Neuronal stem cell (in vitro differentiated cells): ENCODE measurements around the gene TBXAS1.

Source experiments
- DNase-seq: peaks from one replicate; pipeline ENCODE4 v3.0.0-alpha.2; 2013; ENCODE audit warnings: low spot score
- H2AFZ ChIP-seq: one replicate; pipeline ENCODE4 v1.6.1; 2013; ENCODE audit warnings: mild to moderate bottlenecking, low read length, inconsistent platforms
- H2AK5ac ChIP-seq: 2 replicates; pipeline ENCODE4 v1.6.1; 2013; ENCODE audit warnings: low read depth, mild to moderate bottlenecking, inconsistent platforms, low read length, moderate library complexity, mixed read lengths
- H2BK120ac ChIP-seq: 2 replicates; pipeline ENCODE4 v1.6.1; 2013; ENCODE audit warnings: low read depth, mild to moderate bottlenecking, inconsistent platforms, low read length, moderate library complexity, mixed read lengths
- H2BK12ac ChIP-seq: one replicate; pipeline ENCODE4 v1.6.1; 2013; ENCODE audit warnings: low read length, inconsistent platforms
- H2BK15ac ChIP-seq: 2 replicates; pipeline ENCODE4 v1.6.1; 2013; ENCODE audit warnings: mild to moderate bottlenecking, low read length, inconsistent platforms, mixed read lengths
- H2BK5ac ChIP-seq: one replicate; pipeline ENCODE4 v1.6.1; 2013; ENCODE audit warnings: inconsistent platforms, mild to moderate bottlenecking, low read length, moderate library complexity
- H3K14ac ChIP-seq: one replicate; pipeline ENCODE4 v1.6.1; 2013; ENCODE audit warnings: low read length, inconsistent platforms
- H3K18ac ChIP-seq: 2 replicates; pipeline ENCODE4 v1.6.1; 2013; ENCODE audit warnings: low read length, inconsistent platforms
- H3K23ac ChIP-seq: 2 replicates; pipeline ENCODE4 v1.6.1; 2013; ENCODE audit warnings: low read depth, mild to moderate bottlenecking, mixed read lengths, low read length, inconsistent platforms; ENCODE audit not compliant: poor library complexity
- H3K27ac ChIP-seq: replicated peaks from 3 replicates; pipeline ENCODE4 v1.5.1; 2013; ENCODE audit warnings: low read length, inconsistent platforms
- H3K27me3 ChIP-seq, 3 experiments: 2 replicates each; pipeline ENCODE4 v1.6.1; 2013; ENCODE audit warnings: low read length in 3 of 3, mild to moderate bottlenecking in 2 of 3, inconsistent platforms in 1 of 3, low read depth in 1 of 3, mixed read lengths in 1 of 3, moderate library complexity in 1 of 3; ENCODE audit not compliant: control insufficient read depth in 3 of 3, insufficient read depth in 3 of 3
- H3K36me3 ChIP-seq, 2 donors: replicated peaks in 1 of 2; 2 replicates each; pipeline ENCODE4 v1.6.1; 2013; ENCODE audit warnings: low read length in 2 of 2; ENCODE audit not compliant: control insufficient read depth in 2 of 2, insufficient read depth in 2 of 2
- H3K4ac ChIP-seq: 2 replicates; pipeline ENCODE4 v1.6.1; 2013; ENCODE audit warnings: inconsistent platforms, mild to moderate bottlenecking, low read length, moderate library complexity
- H3K4me1 ChIP-seq, 2 donors: 1 replicate in 1 of 2; 2 replicates in 1 of 2; pipeline ENCODE4 v1.6.1; 2013; ENCODE audit warnings: low read length in 2 of 2, low read depth in 1 of 2; ENCODE audit not compliant: control insufficient read depth in 2 of 2, insufficient read depth in 1 of 2
- H3K4me2 ChIP-seq: one replicate; pipeline ENCODE4 v1.6.1; 2013; ENCODE audit warnings: mild to moderate bottlenecking, low read length, inconsistent platforms; ENCODE audit not compliant: insufficient read depth, poor library complexity, severe bottlenecking
- H3K4me3 ChIP-seq, 2 donors: 2 replicates each; pipeline ENCODE4 v1.5.1; 2013; ENCODE audit warnings: low read length in 2 of 2, mild to moderate bottlenecking in 2 of 2, inconsistent platforms in 1 of 2, moderate library complexity in 1 of 2
- H3K79me1 ChIP-seq: one replicate; pipeline ENCODE4 v1.6.1; 2013; ENCODE audit warnings: low read depth, mild to moderate bottlenecking, inconsistent platforms, low read length, moderate library complexity
- H3K9ac ChIP-seq: one replicate; pipeline ENCODE4 v1.6.1; 2013; ENCODE audit warnings: mild to moderate bottlenecking, low read depth, low read length, inconsistent platforms; ENCODE audit not compliant: poor library complexity
- H3K9me3 ChIP-seq, 2 donors: replicated peaks in 1 of 2; 2 replicates each; pipeline versions ENCODE3 to v1.6.1; 2013; ENCODE audit warnings: low read length in 2 of 2, mild to moderate bottlenecking in 2 of 2, inconsistent platforms in 1 of 2, low read depth in 1 of 2, mixed read lengths in 1 of 2, moderate library complexity in 1 of 2; ENCODE audit not compliant: control insufficient read depth in 2 of 2, insufficient read depth in 1 of 2
- H4K8ac ChIP-seq: one replicate; pipeline ENCODE4 v1.6.1; 2013; ENCODE audit warnings: low read depth, mild to moderate bottlenecking, inconsistent platforms, low read length, moderate library complexity
- H4K91ac ChIP-seq: one replicate; pipeline ENCODE4 v1.6.1; 2013; ENCODE audit warnings: low read length, low read depth, mild to moderate bottlenecking, inconsistent platforms; ENCODE audit not compliant: poor library complexity
- WGBS, 2 donors: extraction: QIAGEN DNeasy Blood & Tissue Kit; methylation state at CpG; one replicate each; pipeline ENCODE4 v1.1.7; 2013; ENCODE audit warnings: missing lambda C conversion rate in 2 of 2, mixed read lengths in 1 of 2; ENCODE audit not compliant: insufficient read length in 2 of 2, insufficient replicate concordance in 1 of 2; ENCODE audit errors: extremely low coverage in 2 of 2; 5-methylcytosine and 5-hydroxymethylcytosine counted together

The TBXAS1 gene

DNA sequence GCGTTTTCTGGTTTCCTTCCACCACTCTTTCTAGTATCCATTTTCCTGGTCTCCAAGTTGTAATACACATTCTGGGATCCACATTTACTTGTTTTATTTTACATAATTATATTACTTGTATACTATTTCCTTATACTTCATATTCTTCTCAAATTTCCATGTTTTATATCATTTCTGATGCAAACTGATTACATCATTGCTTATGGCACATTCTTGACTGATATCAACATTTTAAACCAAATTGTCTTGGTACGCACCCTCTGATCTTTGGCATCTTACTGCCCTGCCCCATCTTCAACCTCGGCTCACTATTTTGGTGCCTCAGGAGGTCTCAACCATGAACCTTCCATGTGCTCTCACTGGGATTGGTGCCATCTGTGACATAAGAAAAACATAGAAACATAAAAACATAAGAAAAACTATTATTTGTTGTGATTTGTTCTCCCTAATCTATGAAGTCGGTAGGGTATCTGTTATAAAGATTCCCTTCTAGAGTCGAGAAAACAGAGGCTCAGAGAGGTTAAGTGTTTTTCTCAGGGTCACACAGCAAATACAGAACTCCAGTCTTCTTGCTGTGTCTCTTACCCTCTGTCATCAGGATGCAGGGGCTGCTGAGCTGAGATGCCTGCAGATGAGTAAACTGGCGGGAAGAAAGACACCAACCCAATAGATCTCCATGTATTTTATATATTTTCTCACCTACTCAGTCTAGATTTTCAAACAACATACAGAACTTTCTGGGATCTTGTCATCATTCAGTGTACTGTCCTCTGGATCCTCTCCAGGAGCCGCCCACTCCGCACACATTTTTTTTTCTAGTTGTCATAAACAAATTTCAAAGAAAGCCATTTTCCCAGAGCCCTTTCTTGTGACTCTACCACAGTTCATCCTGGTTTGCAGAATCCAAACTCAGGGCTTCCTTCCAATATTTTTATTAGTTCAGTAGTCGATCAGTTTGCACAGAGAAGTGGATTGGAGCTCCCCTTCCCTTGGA, 154.2 kb downstream of the TBXAS1 start:
- Histone ChIP-seq H2BK15ac (no peak overlapping the region), H3K4ac (no peak overlapping the region), H4K91ac (no peak overlapping the region), H2AK5ac (peak overlapping the region; percentile 21), H4K8ac (no peak overlapping the region), H3K79me1 (no peaks in the 10 kb centered on the region), H3K4me1 (no peaks in the 10 kb centered on the region), H3K4me2 (no peak overlapping the region), H2AFZ (no peak overlapping the region), H2BK12ac (no peak overlapping the region), H3K27me3 (no peaks in the 10 kb centered on the region), H2BK5ac (no peak overlapping the region), H3K9ac (no peak overlapping the region), H2BK120ac (no peak overlapping the region), H3K23ac (no peak overlapping the region), H3K4me3 (no peak overlapping the region), H3K27ac (no peak overlapping the region), H3K9me3 (no peaks in the 10 kb centered on the region), H3K18ac (no peak overlapping the region), H3K14ac (no peak overlapping the region), H3K36me3 (no peaks in the 10 kb centered on the region)
- WGBS, 2 donors, result no CpG with 5 or more reads among the region's 9 CpGs
- DNase-seq, result no peak

DNA sequence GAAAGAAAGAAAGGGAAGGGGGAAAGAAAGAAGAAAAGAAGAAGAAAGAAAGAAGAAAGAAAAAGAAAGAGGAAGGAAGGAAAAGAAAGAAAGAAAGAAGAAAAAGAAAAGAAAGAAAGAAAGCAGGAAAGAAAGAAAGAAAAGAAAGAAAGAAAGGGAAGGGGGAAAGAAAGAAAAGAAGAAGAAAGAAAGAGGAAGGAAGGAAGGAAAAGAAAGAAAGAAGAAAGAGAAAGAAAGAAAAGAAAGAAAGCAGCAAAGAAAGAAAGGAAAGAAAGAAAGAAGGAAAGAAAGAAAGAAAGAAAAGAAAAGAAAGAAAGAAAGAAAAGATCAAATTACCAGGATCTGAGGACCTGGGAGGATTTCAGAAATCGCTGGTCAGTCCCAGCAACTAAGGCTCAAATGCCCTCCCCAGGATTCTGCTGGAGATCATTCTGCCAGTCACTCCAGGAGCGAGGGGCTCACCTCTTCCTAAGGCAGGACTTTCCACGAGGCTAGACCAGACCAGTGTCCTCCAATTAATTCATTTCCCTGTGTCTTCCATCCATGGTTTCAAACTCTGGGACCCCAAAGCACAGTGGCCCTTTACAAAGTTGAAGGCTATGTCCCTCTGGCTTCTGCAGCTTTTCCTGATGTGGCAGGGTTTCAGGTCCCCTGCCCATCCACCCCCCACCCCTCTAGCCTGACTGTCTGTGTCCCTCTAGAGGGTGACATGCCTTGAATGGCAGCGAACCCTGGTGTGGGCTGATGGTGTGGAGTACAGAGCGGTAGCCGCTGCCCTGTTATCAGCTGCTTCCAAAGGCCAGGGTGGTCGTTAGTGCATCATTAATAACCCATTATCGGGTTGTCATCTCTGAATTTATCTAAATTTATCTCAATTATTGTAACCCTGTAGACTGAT, 155.8 kb downstream of the TBXAS1 start:
- H3K36me3 ChIP-seq, result no peaks in the 10 kb centered on the region
- H3K9me3 ChIP-seq, result no peaks in the 10 kb centered on the region
- H3K4ac ChIP-seq, result no peak overlapping the region
- no peaks in the 10 kb centered on the region for H3K4me1 ChIP-seq
- H2AK5ac ChIP-seq, result no peak overlapping the region
- H2BK15ac ChIP-seq, result no peak overlapping the region
- H3K27me3 ChIP-seq, result peaks cover 0 to 6% (median 0%) of the 10 kb centered on the region in 3 experiments
- no peak overlapping the region for H4K8ac ChIP-seq
- no peak overlapping the region for H3K14ac ChIP-seq
- no peak overlapping the region for H3K4me3 ChIP-seq
- no peak overlapping the region for H3K9ac ChIP-seq
- no peak overlapping the region for H3K23ac ChIP-seq
- no peak overlapping the region for H4K91ac ChIP-seq
- no peaks in the 10 kb centered on the region for H3K79me1 ChIP-seq
- H3K18ac ChIP-seq, result no peak overlapping the region
- no peak for DNase-seq
- H3K27ac ChIP-seq, result no peak overlapping the region
- no CpG with 5 or more reads among the region's 8 CpGs for WGBS, 2 donors
- H3K4me2 ChIP-seq, result no peak overlapping the region
- no peak overlapping the region for H2BK120ac ChIP-seq
- no peak overlapping the region for H2BK12ac ChIP-seq
- no peak overlapping the region for H2AFZ ChIP-seq
- H2BK5ac ChIP-seq, result no peak overlapping the region

DNA sequence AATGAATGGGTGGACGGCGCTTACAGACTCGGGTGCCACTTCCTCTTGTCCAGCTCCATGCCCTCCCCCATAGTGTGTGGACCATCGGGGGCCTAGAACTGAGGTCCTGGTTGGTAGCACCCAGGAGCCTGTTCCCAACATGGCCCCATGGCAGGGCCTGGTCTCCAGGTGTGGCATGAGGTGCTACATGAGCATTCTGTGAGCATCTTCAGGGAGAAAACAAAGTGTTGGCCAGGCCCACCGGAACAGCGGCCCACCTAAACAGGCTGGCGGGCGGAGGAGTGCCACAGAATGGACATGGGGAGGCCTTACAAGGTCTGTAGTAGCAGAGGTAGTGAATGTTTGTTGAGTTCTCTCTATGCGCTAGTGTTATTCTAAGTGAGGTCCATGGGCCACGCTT, 156.7 kb downstream of the TBXAS1 start:
- no peaks in the 10 kb centered on the region for H3K9me3 ChIP-seq
- no peak for DNase-seq
- H2BK12ac ChIP-seq, result no peak overlapping the region
- no peak overlapping the region for H3K9ac ChIP-seq
- no peak overlapping the region for H2AK5ac ChIP-seq
- no peak overlapping the region for H4K91ac ChIP-seq
- no peak overlapping the region for H3K4ac ChIP-seq
- no peaks in the 10 kb centered on the region for H3K4me1 ChIP-seq
- H2BK5ac ChIP-seq, result no peak overlapping the region
- H3K36me3 ChIP-seq, result no peaks in the 10 kb centered on the region
- H3K79me1 ChIP-seq, result no peaks in the 10 kb centered on the region
- peaks cover 0 to 6% (median 0%) of the 10 kb centered on the region in 3 experiments for H3K27me3 ChIP-seq
- no peak overlapping the region for H3K18ac ChIP-seq
- H3K4me3 ChIP-seq, result no peak overlapping the region
- H3K4me2 ChIP-seq, result no peak overlapping the region
- WGBS, 2 donors, result no CpG with 5 or more reads among the region's 10 CpGs
- no peak overlapping the region for H3K23ac ChIP-seq
- no peak overlapping the region for H3K14ac ChIP-seq
- no peak overlapping the region for H2AFZ ChIP-seq
- H3K27ac ChIP-seq, result no peak overlapping the region
- H4K8ac ChIP-seq, result no peak overlapping the region
- H2BK120ac ChIP-seq, result no peak overlapping the region
- H2BK15ac ChIP-seq, result no peak overlapping the region
